Measurements from ENCODE around the gene AP1G2.

The AP1G2 gene

DNA sequence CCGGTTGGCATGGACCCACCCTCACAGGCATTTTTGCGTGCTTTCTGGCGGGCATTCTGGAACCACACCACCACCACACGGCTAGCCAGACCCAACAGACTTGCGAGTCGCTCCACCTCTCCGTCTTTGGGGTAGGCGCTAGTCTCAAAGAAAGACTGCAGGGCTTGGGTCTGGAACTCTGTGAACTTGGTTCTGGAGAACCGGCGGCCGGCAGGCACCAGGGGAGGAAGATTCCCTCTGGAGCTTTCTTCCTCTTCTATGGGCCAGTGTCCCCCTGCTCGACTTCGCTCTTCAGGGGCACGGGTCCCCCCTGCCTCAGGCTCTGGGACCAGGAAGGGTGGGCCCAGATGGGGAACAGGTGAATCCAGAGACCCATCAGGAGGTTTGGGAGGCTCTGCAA is 42.6 kb downstream of the AP1G2 start:
- no peak overlapping the region for H3K4me2 ChIP-seq
- no peaks in the 10 kb centered on the region for H3K27me3 ChIP-seq (ENCODE audit: insufficient read depth, low read depth)
- H2AFZ ChIP-seq (ENCODE audit: low read depth) = no peak overlapping the region
- no peaks in the 10 kb centered on the region for H3K36me3 ChIP-seq (ENCODE audit: insufficient read depth)
- TF ChIP-seq, protein P1, sequence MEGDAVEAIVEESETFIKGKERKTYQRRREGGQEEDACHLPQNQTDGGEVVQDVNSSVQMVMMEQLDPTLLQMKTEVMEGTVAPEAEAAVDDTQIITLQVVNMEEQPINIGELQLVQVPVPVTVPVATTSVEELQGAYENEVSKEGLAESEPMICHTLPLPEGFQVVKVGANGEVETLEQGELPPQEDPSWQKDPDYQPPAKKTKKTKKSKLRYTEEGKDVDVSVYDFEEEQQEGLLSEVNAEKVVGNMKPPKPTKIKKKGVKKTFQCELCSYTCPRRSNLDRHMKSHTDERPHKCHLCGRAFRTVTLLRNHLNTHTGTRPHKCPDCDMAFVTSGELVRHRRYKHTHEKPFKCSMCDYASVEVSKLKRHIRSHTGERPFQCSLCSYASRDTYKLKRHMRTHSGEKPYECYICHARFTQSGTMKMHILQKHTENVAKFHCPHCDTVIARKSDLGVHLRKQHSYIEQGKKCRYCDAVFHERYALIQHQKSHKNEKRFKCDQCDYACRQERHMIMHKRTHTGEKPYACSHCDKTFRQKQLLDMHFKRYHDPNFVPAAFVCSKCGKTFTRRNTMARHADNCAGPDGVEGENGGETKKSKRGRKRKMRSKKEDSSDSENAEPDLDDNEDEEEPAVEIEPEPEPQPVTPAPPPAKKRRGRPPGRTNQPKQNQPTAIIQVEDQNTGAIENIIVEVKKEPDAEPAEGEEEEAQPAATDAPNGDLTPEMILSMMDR (conservative IDR thresholded peaks at IDR 0.05; ENCODE audit: low read depth, low read length) = no peak
- H3K27ac ChIP-seq = no peak overlapping the region
- no peaks in the 10 kb centered on the region for H4K20me1 ChIP-seq (ENCODE audit: insufficient read depth)
- no peaks in the 10 kb centered on the region for H3K79me2 ChIP-seq (ENCODE audit: insufficient read depth, low read depth)
- H3K4me1 ChIP-seq (ENCODE audit: low read depth, poor library complexity, severe bottlenecking) = no peaks in the 10 kb centered on the region
- no peak overlapping the region for H3K4me3 ChIP-seq (IDR thresholded peaks at IDR 0.05; ENCODE audit: insufficient read depth, low read depth, low read length)
- H3K9ac ChIP-seq = no peak overlapping the region

DNA sequence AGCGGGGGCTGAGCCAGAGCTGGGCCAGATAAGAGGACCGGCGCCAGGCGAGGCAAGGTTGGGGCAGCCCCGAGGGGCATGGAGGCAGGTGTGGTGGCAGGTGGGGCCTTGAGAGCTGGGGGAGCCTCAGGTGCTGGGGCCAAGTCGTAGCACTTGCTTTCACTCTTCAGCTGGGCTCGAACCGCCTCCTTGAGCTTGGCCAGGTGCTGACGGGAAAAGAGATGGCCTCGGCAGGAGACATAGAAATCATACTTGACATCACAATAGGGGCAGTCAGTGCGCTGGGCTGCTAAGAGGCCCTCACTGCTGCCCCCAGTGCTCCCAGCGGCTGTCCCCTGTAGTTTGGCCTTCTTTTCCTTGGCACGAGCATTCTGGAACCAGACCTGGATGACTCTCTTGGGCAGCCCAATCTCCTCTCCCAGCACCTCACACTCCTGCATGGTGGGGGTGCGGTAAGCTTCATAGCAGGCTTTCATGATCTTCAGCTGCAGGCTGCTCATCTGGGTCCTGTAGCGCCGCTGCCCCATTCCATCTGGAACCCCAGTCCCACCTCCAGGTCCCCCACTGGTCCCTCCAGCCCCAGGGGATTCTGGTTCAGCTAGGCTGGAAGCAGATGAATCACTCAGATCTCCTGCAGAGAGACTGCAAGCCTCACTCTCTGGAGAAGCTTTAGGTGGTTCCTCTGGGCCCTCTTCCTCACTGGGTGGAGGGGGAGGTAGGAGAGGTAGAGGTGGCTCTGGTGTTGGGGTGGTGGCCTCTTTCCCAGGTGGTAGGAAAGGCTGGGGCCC is 44.2 kb downstream of the AP1G2 start:
- Histone ChIP-seq H3K79me2 (ENCODE audit: insufficient read depth, low read depth) (no peaks in the 10 kb centered on the region), H3K4me3 (IDR thresholded peaks at IDR 0.05; ENCODE audit: insufficient read depth, low read depth, low read length) (no peak overlapping the region), H3K27ac (no peak overlapping the region), H2AFZ (ENCODE audit: low read depth) (no peak overlapping the region), H3K36me3 (ENCODE audit: insufficient read depth) (no peaks in the 10 kb centered on the region), H4K20me1 (ENCODE audit: insufficient read depth) (no peaks in the 10 kb centered on the region), H3K9ac (no peak overlapping the region), H3K4me1 (ENCODE audit: low read depth, poor library complexity, severe bottlenecking) (no peaks in the 10 kb centered on the region), H3K4me2 (no peak overlapping the region), H3K27me3 (ENCODE audit: insufficient read depth, low read depth) (no peaks in the 10 kb centered on the region)
- TF ChIP-seq, protein P1 (conservative IDR thresholded peaks at IDR 0.05; ENCODE audit: low read depth, low read length) = no peak

DNA sequence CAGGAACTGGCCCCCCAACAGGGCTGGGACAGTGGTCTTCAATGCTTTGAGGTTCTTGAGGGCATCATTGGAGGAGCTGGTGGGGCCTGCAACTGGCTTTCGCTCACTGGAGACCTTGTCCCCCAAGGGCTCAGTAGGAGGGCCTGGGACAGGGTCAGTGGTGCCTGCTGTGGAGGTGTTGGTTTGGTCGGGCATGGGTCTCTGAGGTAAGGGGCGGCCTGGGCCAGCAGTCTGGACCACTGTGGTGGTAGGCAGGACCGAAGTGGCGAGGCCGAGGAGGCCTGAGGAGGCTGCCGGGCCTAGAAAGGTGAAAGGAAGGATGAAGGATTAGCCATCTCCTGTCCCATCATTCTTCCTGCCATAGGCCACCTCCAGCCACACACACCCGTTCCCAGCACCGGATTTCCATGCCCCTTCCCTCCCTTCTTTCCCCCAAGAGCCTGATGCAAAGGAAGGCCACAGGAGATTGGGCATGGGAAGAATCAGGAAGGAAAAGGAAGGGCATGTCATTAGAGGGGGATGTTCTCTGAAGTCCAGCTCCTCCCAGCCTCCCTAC is 44.9 kb downstream of the AP1G2 start:
- H3K27ac ChIP-seq = no peak overlapping the region
- H4K20me1 ChIP-seq (ENCODE audit: insufficient read depth) = no peaks in the 10 kb centered on the region
- no peaks in the 10 kb centered on the region for H3K27me3 ChIP-seq (ENCODE audit: insufficient read depth, low read depth)
- no peak overlapping the region for H3K9ac ChIP-seq
- no peaks in the 10 kb centered on the region for H3K4me1 ChIP-seq (ENCODE audit: low read depth, poor library complexity, severe bottlenecking)
- H2AFZ ChIP-seq (ENCODE audit: low read depth) = no peak overlapping the region
- no peaks in the 10 kb centered on the region for H3K36me3 ChIP-seq (ENCODE audit: insufficient read depth)
- no peaks in the 10 kb centered on the region for H3K79me2 ChIP-seq (ENCODE audit: insufficient read depth, low read depth)
- no peak overlapping the region for H3K4me2 ChIP-seq
- no peak overlapping the region for H3K4me3 ChIP-seq (IDR thresholded peaks at IDR 0.05; ENCODE audit: insufficient read depth, low read depth, low read length)
- TF ChIP-seq, protein P1 (conservative IDR thresholded peaks at IDR 0.05; ENCODE audit: low read depth, low read length) = no peak

DNA sequence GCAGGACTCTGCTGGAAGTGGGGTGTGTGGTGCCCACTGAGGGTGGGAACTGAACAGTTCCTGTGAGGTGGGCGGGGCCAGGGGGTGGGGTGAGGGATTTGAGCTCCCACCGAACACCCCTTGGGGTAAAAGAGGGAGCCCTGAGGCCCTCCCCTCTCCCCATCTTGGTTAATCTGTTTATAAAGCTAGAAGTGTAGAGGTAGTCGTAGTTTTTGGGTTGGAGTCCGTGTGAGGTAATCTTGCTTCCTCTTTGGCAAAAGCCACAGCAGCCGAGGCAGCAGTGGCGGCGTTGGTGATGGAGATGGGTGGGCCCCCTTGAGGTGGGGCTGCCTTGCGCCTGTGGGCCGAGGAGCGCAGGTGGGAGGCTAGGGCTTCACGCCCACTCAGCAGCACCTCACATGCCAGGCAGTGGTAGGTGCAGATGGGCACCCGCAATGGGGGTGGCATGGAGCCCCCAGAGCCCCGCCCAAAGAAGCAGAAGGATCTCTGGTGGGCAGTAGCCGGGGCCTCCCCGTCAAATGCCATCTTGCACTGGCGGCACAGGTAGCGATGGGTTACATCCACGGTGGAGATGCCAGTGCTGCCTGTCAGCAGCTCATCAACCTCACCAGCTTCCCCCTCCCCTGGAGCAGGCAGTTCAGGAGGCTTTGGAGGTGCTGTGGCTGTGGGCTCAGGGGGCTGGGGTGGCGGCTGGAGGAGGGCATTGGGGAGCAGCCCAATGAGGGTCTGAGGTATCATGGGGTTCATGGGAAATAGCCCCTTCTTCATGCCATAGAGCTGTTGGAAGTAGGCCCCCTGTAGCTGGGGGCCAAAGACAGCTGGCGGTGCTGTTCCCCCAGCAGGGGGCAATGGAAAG is 45.6 kb downstream of the AP1G2 start:
- Histone ChIP-seq H3K79me2 (ENCODE audit: insufficient read depth, low read depth) (no peaks in the 10 kb centered on the region), H3K4me3 (IDR thresholded peaks at IDR 0.05; ENCODE audit: insufficient read depth, low read depth, low read length) (no peak overlapping the region), H3K27me3 (ENCODE audit: insufficient read depth, low read depth) (no peaks in the 10 kb centered on the region), H4K20me1 (ENCODE audit: insufficient read depth) (no peaks in the 10 kb centered on the region), H3K36me3 (ENCODE audit: insufficient read depth) (no peaks in the 10 kb centered on the region), H3K27ac (no peak overlapping the region), H3K4me2 (no peak overlapping the region), H3K4me1 (ENCODE audit: low read depth, poor library complexity, severe bottlenecking) (no peaks in the 10 kb centered on the region), H2AFZ (ENCODE audit: low read depth) (no peak overlapping the region), H3K9ac (no peak overlapping the region)
- TF ChIP-seq, protein P1 (conservative IDR thresholded peaks at IDR 0.05; ENCODE audit: low read depth, low read length) = no peak
